HG03066 (cell line): Measurements from ENCODE around the gene TPP2.

Experiments
- ATAC-seq: cut with Tn5 transposase; IDR thresholded peaks from one replicate; pipeline ENCODE4 v1.9.1; 2021; ENCODE audit warnings: low read depth; ENCODE audit not compliant: unreplicated experiment

The TPP2 gene

GRCh38 chr13:102715447-102715846 lies 118.7 kb downstream of the TPP2 start:
- ATAC-seq, result no peak

DNA sequence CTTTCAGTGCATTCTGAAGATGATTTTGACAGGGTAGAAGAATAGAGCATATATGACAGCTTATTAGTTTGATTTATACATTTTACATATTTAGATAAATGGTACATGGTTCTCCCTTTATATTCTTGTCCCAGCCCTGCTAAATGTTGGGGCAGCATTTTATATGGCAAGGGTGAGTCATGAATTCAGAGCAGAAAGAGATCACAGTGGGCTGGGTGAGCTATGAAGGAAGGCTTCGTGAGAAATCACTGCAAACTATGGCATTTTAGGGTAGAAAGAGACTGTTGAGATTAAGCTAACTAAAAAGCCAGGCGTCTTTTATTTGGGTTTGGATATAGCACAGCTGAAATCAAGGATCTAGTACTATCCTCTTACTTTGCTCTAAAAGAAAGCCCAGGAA lies 122.0 kb downstream of the TPP2 start:
- no peak for ATAC-seq

DNA sequence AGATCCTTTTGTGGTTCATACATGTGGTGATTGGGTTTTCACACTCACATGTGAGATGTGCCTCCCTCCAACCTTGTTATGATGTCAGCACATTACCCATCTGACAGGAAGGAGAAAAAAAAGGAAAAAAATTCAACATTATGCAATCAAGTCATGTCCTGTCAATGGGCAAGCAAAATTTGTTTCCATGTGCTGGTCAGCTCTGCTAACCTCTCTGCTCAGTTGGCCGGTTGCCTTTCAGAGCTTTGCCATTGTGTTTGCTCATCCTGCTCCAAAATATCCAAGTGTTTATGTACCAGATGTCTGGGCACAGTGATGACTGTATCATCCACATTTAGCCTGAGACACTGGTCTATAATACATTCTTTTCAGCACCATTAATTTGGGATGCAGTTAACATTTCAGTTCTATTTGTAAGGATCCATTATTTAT lies 125.0 kb downstream of the TPP2 start:
- ATAC-seq, result no peak

GRCh38 chr13:102724923-102725322 lies 128.1 kb downstream of the TPP2 start:
- no peak for ATAC-seq

DNA sequence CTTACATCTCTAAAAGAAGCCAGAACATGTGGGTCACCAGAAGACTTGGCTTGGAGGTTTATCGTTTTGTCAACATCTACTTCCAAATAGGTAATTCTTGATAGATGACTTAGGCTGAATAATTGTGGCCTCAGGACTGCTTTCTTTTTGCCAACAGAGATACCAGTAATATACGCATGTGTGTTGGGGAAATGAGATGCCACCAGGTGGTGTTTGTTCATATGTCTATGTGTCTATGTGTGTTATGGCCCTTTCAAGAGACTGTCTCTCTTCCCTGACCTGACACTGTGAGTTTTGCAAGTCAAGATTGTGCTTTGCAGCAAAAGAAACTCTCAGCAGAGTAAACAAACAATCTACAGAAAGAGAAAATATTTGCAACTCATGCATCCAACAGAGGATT lies 129.6 kb downstream of the TPP2 start:
- ATAC-seq, result no peak
